Nucleus accumbens (tissue), 56 donors: ENCODE measurements around the gene NCBP1.
"Not testable (repeated sequence)": the region's sequence is repeated elsewhere in the genome, so short reads cannot be mapped to it uniquely, and the experiment has no call there.

ENCODE experiments used
- DNase-seq, 56 donors: peaks; one replicate each; lab custom pipeline; 2025; lab: John Stamatoyannopoulos, UW

Gene NCBP1

GRCh38 chr9:97666907-97667686 lies 33.5 kb downstream of the NCBP1 start:
- DNase-seq = no peak

DNA sequence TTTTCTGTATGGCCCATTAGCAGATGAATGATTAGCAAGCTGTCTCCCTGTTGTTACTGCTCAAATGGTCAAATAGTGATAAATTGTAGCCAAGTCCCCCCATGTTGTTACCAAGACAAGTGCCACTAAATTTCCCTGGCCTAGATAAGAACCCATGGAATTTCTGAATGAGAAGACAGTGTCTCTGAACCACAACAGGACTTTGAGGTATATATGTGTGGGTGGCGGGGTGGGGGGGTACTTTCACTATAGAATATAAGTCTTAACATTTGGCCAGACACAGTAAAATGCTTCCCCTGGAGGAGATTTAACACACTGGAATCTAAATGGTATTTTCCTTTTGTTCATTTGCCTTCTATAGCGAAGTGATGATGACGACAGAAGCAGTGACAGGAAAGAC lies 34.9 kb downstream of the NCBP1 start:
- DNase-seq = no peak

DNA sequence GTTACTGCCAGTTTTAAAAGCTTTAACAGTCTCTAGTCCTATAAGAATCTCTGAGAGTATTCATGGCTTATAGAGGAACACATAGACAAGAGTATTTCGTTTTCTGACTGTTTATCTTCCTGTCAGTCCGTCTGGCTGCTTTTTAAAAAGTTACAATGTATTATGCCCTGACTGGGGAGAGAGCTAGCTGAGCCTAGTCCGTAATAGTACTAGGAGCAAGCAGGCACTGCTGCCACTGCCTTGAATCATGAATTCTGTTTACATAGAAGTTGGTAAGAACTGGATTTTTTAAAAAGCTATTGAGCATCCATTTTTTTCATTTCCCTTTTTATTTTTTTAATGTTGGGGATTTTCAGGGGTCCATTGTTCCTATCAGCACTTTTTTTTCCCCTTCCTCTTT lies 37.0 kb downstream of the NCBP1 start:
- DNase-seq = no peak

- DNase-seq = no peak
Measured at GRCh38 chr9:97672403-97672802, 38.8 kb downstream of the NCBP1 start.

GRCh38 chr9:97673922-97674321 lies 40.3 kb downstream of the NCBP1 start:
- no peak for DNase-seq

DNA sequence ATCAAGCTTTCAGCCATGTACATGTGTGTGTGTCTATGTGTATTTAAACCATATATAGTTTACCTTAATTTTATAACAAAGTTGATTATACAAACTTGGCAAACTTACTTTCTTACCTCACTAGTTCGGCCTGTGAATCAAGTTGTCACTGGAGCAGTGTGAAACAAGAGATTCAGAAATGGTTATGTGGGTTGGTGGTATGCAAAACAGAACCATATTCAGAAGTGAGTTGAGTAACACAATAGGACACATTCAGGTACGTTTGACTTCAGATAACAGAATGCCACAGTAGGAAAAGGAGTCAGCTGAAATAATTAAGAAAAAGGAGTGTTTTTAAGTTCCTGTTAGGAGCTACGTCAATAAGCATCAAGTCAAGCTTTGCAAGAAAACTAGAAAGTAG lies 42.0 kb downstream of the NCBP1 start:
- no peak for DNase-seq

- no peak for DNase-seq
Measured at GRCh38 chr9:97682242-97682641, 48.6 kb downstream of the NCBP1 start.

GRCh38 chr9:97688654-97689053 lies 55.0 kb downstream of the NCBP1 start:
- no peak for DNase-seq

DNA sequence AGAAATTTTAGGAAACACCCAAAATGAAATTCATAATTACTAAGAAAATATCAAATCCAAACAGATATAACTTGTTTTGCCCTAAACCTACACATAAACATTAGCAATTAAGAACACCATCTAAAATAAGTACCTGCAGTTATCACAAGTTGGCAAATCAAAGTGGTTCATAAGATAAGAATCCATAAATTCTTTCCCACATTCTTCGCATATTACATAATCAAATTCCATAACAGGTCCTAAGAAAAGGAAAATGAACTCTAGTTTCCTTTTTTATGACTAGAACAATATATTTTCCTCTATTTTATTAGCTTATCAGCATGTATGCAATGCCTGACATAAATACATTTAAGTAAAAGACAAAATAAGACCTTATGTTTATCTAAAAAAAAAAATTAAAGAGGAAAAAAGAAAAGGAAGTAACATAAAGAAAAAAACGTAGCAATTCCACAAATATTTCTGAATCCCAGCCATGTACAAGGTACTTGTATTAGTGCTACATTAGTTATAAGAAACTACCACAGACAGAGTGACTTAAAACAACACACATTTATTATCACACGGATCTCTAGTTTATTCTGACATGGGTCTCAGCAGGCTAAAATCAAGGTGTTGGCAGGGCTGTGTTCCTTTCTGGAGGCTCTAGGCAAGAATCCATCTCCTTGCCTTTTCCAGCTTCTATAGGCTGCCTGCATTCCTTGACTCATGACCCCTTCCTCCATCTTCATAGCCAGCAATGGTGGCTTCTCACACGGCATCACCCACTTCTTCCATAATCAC lies 56.0 kb downstream of the NCBP1 start:
- DNase-seq = no peak

DNA sequence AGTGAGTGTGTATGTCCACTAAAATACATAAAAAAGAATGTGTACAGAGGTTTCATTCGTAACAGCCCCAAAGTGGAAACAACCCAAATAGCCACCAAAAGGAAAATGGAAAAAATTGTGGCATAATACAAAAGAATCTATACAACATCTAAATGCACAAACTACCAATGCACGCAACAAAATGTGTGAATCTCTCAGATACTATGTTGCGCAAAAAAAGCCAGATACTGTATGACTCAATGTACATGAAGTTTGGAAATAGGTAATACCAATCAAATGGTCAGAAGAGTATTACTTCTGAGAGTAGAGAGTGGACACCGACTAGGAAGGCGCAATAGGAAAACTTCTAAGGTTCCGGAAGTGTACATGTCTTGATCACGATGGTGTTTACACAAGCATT lies 61.1 kb downstream of the NCBP1 start:
- DNase-seq = no peak

DNA sequence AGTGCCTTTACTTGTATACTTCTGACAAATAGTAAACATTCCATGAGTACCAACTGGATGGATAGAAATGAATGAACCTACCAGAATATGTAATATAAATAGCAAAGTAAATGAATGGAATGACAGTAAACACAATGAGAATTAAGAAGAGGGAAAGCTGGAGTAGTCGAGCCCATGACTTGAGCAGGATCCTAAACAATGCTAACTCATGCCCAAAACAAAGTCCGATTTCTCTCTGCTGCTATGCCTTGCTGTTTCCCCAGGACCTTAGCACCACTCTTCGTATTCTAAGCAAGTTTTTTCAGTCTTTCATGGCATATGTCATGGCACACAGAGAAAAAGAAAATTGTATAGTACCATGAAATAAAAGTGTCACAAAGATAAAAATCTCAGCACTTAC lies 61.8 kb downstream of the NCBP1 start:
- no peak for DNase-seq

- no peak for DNase-seq
Measured at GRCh38 chr9:97695995-97696802, 62.6 kb downstream of the NCBP1 start.

GRCh38 chr9:97696803-97697601 lies 63.4 kb downstream of the NCBP1 start, which contains the start of gene XPA:
XPA (minus strand) TSS chr9:97697340; CDS start chr9:97697292, 48 bp downstream.
- peak; percentile 40 to 97 (median 91) for DNase-seq

GRCh38 chr9:97697837-97698236 lies 64.2 kb downstream of the NCBP1 start:
- no peak for DNase-seq

GRCh38 chr9:97698865-97699264 lies 65.2 kb downstream of the NCBP1 start:
- peak in 3 of 56 donors; percentile 1 to 52 (median 27) for DNase-seq

GRCh38 chr9:97699281-97699680 lies 65.7 kb downstream of the NCBP1 start:
- DNase-seq = peak in 44 of 56 donors; percentile 3 to 87 (median 36)

- DNase-seq = not testable (repeated sequence)
Measured at GRCh38 chr9:97699824-97700223, 66.2 kb downstream of the NCBP1 start.

- DNase-seq = peak in 7 of 56 donors; percentile 4 to 49 (median 14)
Measured at GRCh38 chr9:97703437-97704344, 70.1 kb downstream of the NCBP1 start.

DNA sequence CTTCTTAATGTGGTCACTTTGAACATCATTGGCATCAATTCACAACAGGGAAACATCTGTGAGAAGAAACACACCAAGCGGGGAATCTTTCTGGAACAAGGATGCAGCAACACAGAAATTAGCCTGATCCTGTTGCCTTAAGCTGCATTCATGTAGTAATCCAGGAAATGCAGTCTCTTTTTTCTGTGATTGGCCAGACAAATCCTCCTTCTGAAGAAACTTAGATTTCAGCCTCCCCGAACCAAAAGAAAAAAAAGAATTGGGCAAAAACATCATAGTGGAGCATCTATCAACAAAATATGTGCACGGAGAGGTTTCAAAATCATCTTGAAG lies 70.7 kb downstream of the NCBP1 start:
- DNase-seq = no peak
